Measurements from ENCODE around the gene HK1. TPM values are rescaled to one million over a fixed set of nuclear protein-coding genes. Genes with fewer than 3 reads are reported as not detected.

Gene HK1
- total RNA-seq, 4 donors from 2014 or later: 27.3 to 54.0 (median 30.1) TPM

DNA sequence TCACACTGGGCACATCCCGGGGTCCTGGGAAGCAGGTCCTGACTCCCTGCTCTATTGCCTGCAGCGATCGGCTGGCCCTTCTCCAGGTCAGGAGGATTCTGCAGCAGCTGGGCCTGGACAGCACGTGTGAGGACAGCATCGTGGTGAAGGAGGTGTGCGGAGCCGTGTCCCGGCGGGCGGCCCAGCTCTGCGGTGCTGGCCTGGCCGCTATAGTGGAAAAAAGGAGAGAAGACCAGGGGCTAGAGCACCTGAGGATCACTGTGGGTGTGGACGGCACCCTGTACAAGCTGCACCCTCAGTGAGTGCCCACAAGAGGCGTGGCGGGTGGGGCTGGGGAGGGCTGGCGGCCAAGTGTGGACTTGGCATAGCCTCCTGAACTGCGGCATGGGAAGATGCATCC, 12.8 kb upstream of the HK1 start:
- H3K4me1 ChIP-seq: no peaks in the 10 kb centered on the region
- DNase-seq (ENCODE audit: low spot score in 2 of 2): no peak
- no peaks in the 10 kb centered on the region for H3K9me3 ChIP-seq
- no peaks in the 10 kb centered on the region for H3K36me3 ChIP-seq
- no peak overlapping the region for H3K4me3 ChIP-seq
- H3K27me3 ChIP-seq: no peaks in the 10 kb centered on the region
- H3K27ac ChIP-seq: no peak overlapping the region
- 88% methylated on average over 14 to 17 of the region's 17 CpGs for WGBS, 2 donors
- no peak for TF ChIP-seq POLR2A (IDR thresholded peaks at IDR 0.05)

DNA sequence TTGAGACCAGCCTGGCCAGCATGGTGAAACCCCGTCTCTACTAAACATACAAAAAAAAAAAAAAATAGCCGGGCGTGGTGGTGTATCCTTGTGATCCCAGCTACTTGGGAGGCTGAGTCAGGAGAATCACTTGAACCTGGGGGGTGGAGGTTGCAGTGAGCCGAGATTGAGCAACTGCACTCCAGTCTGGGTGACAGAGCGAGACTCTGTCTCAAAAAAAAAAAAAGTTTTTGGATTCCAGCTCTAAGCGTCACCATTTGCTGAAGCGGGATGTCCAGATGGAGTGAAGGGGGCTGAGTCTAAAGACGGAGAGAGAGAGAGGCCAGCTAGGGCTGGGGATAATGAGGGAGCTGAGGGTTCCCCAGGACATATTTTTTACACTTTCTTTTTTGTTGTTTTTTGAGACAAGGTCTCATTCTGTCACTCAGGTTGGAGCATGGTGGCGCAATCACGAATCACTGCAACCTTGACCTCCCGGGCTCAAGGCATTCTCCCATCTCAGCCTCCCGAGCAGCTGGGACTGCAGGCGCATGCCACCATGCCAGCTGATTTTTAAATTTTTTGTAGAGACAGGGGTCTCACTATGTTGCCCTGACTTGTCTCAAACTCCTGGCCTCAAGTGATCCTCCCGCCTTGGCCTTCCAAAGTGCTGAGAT, 9.4 kb upstream of the HK1 start:
- no peaks in the 10 kb centered on the region for H3K4me1 ChIP-seq
- H3K9me3 ChIP-seq: peaks cover 0 to 13% (median 0%) of the 10 kb centered on the region in 4 donors
- no peak overlapping the region for H3K4me3 ChIP-seq
- WGBS, 2 donors: 85 to 94% methylated on average over 14 of the region's 14 CpGs
- TF ChIP-seq, protein P1, sequence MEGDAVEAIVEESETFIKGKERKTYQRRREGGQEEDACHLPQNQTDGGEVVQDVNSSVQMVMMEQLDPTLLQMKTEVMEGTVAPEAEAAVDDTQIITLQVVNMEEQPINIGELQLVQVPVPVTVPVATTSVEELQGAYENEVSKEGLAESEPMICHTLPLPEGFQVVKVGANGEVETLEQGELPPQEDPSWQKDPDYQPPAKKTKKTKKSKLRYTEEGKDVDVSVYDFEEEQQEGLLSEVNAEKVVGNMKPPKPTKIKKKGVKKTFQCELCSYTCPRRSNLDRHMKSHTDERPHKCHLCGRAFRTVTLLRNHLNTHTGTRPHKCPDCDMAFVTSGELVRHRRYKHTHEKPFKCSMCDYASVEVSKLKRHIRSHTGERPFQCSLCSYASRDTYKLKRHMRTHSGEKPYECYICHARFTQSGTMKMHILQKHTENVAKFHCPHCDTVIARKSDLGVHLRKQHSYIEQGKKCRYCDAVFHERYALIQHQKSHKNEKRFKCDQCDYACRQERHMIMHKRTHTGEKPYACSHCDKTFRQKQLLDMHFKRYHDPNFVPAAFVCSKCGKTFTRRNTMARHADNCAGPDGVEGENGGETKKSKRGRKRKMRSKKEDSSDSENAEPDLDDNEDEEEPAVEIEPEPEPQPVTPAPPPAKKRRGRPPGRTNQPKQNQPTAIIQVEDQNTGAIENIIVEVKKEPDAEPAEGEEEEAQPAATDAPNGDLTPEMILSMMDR (IDR thresholded peaks at IDR 0.05): no peak
- TF ChIP-seq EP300 (IDR thresholded peaks at IDR 0.05) (no peak), POLR2A (IDR thresholded peaks at IDR 0.05) (no peak)
- no peak overlapping the region for H3K27ac ChIP-seq
- no peaks in the 10 kb centered on the region for H3K27me3 ChIP-seq
- no peak for DNase-seq (ENCODE audit: low spot score in 2 of 2)
- no peaks in the 10 kb centered on the region for H3K36me3 ChIP-seq

DNA sequence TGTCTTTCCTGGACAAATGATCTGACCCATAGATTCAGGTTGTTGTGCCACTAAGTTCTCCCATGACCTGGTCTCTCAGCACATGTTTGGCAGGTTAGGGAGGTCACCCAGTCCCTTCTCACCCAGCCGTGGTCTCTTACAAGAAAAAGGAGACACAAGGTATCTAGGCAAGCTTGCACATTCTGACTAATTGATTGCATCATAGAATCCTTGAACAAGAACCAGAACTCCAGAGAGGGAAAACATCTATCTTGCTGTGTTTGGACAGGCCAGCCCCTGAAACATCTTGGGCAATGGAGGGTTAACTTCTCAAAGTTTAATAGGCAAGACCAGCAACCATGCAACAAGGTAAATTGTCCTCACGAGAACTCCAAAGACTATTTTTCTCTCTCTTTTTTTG, 8.5 kb upstream of the HK1 start:
- no peak for DNase-seq (ENCODE audit: low spot score in 2 of 2)
- TF ChIP-seq, protein P1 (IDR thresholded peaks at IDR 0.05): no peak
- TF ChIP-seq EP300 (IDR thresholded peaks at IDR 0.05): no peak
- TF ChIP-seq POLR2A (IDR thresholded peaks at IDR 0.05): no peak
- Histone ChIP-seq H3K27ac (no peak overlapping the region), H3K4me3 (no peak overlapping the region), H3K36me3 (no peaks in the 10 kb centered on the region), H3K9me3 (peaks cover 0 to 13% (median 0%) of the 10 kb centered on the region in 4 donors), H3K4me1 (no peaks in the 10 kb centered on the region), H3K27me3 (no peaks in the 10 kb centered on the region)
- WGBS, 2 donors: 69 to 77% methylated on average over 2 of the region's 2 CpGs

DNA sequence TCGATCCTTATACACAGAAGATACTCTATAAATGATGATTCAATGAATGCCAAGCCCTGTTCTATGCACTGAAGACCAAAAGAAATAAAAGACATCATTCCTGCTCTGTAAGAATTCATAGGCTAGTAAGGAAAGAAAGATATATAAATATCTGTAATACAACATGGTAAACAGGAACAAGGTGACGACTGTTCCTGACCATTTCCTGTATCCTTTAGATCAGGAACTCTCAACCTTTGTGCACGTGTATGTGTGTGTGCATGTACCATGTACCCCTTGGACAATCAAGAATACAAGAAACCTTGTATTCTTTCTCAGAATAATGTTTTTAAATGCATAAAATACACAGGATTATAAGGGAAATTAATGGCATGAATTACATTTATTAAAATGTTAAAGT, 7.3 kb upstream of the HK1 start:
- H3K4me3 ChIP-seq: no peak overlapping the region
- TF ChIP-seq, protein P1 (IDR thresholded peaks at IDR 0.05): no peak
- TF ChIP-seq POLR2A (IDR thresholded peaks at IDR 0.05) (no peak), EP300 (IDR thresholded peaks at IDR 0.05) (no peak)
- 62 to 69% methylated on average over 3 of the region's 3 CpGs for WGBS, 2 donors
- no peaks in the 10 kb centered on the region for H3K36me3 ChIP-seq
- H3K9me3 ChIP-seq: peaks cover 0 to 13% (median 0%) of the 10 kb centered on the region in 4 donors
- H3K4me1 ChIP-seq: no peaks in the 10 kb centered on the region
- no peak overlapping the region for H3K27ac ChIP-seq
- no peak for DNase-seq (ENCODE audit: low spot score in 2 of 2)
- no peaks in the 10 kb centered on the region for H3K27me3 ChIP-seq

DNA sequence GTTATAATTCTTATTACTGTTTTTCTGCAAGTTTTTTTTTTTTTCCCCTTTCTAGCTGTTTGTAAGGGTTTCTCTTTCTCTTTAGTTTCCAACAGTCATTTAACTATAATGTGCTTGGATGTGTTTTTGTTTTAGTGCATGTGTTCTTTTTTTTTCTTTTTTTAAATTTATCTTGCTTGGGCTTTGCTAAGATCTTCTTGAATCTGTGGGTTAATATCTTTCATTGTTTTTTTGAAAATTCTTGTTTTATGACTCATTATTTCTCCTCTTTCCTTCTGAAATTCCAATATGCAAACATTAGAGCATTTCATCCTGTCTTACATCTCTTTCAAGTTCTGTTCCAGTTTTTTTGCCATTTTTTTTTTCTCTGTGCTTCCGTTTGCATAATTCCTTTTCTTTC, 5.7 kb upstream of the HK1 start:
- Histone ChIP-seq H3K27me3 (no peaks in the 10 kb centered on the region), H3K9me3 (peaks cover 0 to 13% (median 0%) of the 10 kb centered on the region in 4 donors), H3K36me3 (no peaks in the 10 kb centered on the region), H3K4me3 (no peak overlapping the region), H3K4me1 (no peaks in the 10 kb centered on the region), H3K27ac (no peak overlapping the region)
- no peak for DNase-seq (ENCODE audit: low spot score in 2 of 2)
- no peak for TF ChIP-seq EP300 (IDR thresholded peaks at IDR 0.05)
- TF ChIP-seq POLR2A (IDR thresholded peaks at IDR 0.05): no peak
- TF ChIP-seq, protein P1 (IDR thresholded peaks at IDR 0.05): no peak
- WGBS, 2 donors: 68 to 77% methylated on average over 1 of the region's 1 CpG

Measured in tibial nerve (tissue), 4 donors.